MM.1S (cell line): ENCODE data around the gene NGB.

ENCODE experiments used
- CTCF ChIP-seq: fragments of 300-600 bp; sonication (generic); IDR thresholded peaks from 2 replicates; pipeline ENCODE4 v1.5.1; 2016; ENCODE audit warnings: antibody characterized with exemption, low read length, mixed read lengths
- EZH2phosphoT487 ChIP-seq: fragments of 300-600 bp; sonication (generic); IDR thresholded peaks from 2 replicates; pipeline ENCODE4 v1.6.1; 2018; ENCODE audit warnings: antibody characterized with exemption, low read length

GRCh38 chr14:77316195-77316505 is 45.1 kb upstream of the NGB start:
- TF ChIP-seq CTCF, result no peak
- no peak for TF ChIP-seq EZH2phosphoT487
